Glutamatergic neuron (in vitro differentiated cells): ENCODE data around the gene CPNE6. TPM values are rescaled to one million over a fixed set of nuclear protein-coding genes. Genes with fewer than 3 reads are reported as not detected.

ENCODE experiments used
- DNase-seq: peaks from one replicate; pipeline ENCODE4 v3.0.0; 2022
- H3K27ac Mint-ChIP-seq: one replicate; pipeline ENCODE4 v1.8.0; 2020; ENCODE audit warnings: mild to moderate bottlenecking, mixed read lengths, inconsistent platforms; ENCODE audit not compliant: unreplicated experiment
- H3K27me3 Mint-ChIP-seq: one replicate; pipeline ENCODE4 v1.8.0; 2020; ENCODE audit warnings: mild to moderate bottlenecking, moderate library complexity, mixed read lengths, inconsistent platforms; ENCODE audit not compliant: unreplicated experiment
- H3K36me3 Mint-ChIP-seq: one replicate; pipeline ENCODE4 v1.8.0; 2020; ENCODE audit warnings: mild to moderate bottlenecking, mixed read lengths, inconsistent platforms; ENCODE audit not compliant: unreplicated experiment
- H3K4me1 Mint-ChIP-seq: one replicate; pipeline ENCODE4 v1.8.0; 2020; ENCODE audit warnings: mild to moderate bottlenecking, low read depth, mixed read lengths, inconsistent platforms; ENCODE audit not compliant: unreplicated experiment
- H3K4me3 Mint-ChIP-seq: one replicate; pipeline ENCODE4 v1.8.0; 2020; ENCODE audit warnings: mild to moderate bottlenecking, mixed read lengths, inconsistent platforms; ENCODE audit not compliant: unreplicated experiment
- H3K9me3 Mint-ChIP-seq: one replicate; pipeline ENCODE4 v1.8.0; 2020; ENCODE audit warnings: mild to moderate bottlenecking, moderate library complexity, mixed read lengths, inconsistent platforms; ENCODE audit not compliant: unreplicated experiment
- CTCF ChIP-seq: fragments of 200-600 bp; sonication (generic); IDR thresholded peaks from one replicate; pipeline ENCODE4 v1.5.0; 2021; ENCODE audit not compliant: partially characterized antibody, unreplicated experiment
- total RNA-seq: library from RNA; stranded (reverse); fragmentation: NEBNext Ultra II Directional; extraction: Animal tissue kit (Norgen Biotek cat#: 25700); gene quantifications from one replicate; pipeline ENCODE4 v1.2.1, GENCODE V29; 2021; ENCODE audit not compliant: unreplicated experiment

The CPNE6 gene
- total RNA-seq, 1 donor from 2014 or later, result 0.44 TPM

- peaks cover 19% of the 10 kb centered on the region for H3K4me1 Mint-ChIP-seq
- H3K27ac Mint-ChIP-seq, result no peak overlapping the region
- no peaks in the 10 kb centered on the region for H3K9me3 Mint-ChIP-seq
- TF ChIP-seq CTCF, result no peak
- peaks cover 3% of the 10 kb centered on the region for H3K36me3 Mint-ChIP-seq
- peaks cover 27% of the 10 kb centered on the region for H3K27me3 Mint-ChIP-seq
- no peak overlapping the region for H3K4me3 Mint-ChIP-seq
- DNase-seq, result no peak
These were observed 9.0 kb upstream of the CPNE6 start for GRCh38 chr14:24062216-24062980.

DNA sequence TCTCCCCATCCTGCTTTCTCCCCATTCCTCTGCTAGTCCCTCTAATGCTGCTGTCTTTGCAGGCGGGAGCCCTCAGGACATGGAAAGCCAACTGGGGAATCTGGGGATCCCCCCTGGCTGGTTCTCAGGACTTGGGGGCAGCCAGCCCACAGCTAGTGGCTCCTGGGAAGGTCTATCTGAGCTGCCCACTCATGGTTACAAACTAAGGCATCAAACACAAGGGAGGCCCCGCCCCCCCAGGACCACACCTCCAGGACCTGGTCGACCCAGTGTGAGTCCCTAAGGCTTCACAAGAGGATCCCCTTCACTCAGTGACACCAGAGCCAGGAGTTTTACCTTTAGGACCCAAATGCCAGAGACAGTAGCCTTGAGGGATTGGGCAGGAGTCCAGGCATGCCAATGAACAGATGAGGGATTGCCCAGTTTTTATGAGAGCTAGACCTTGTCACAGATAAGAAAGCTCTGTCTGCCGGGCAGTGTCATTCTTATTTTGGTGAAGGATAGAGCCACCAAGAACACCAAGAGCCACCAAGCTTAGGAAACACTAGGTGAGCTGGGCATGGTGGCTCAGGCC is 8.0 kb upstream of the CPNE6 start:
- H3K4me3 Mint-ChIP-seq, result no peak overlapping the region
- H3K4me1 Mint-ChIP-seq, result peaks cover 16% of the 10 kb centered on the region

GRCh38 chr14:24064091-24064795 is 7.1 kb upstream of the CPNE6 start:
- peak overlapping the region; percentile 44 for H3K4me3 Mint-ChIP-seq
- peaks cover 23% of the 10 kb centered on the region for H3K27me3 Mint-ChIP-seq
- no peaks in the 10 kb centered on the region for H3K9me3 Mint-ChIP-seq
- H3K4me1 Mint-ChIP-seq, result peaks cover 8% of the 10 kb centered on the region
- H3K27ac Mint-ChIP-seq, result peak overlapping the region; percentile 14
- no peak for TF ChIP-seq CTCF
- H3K36me3 Mint-ChIP-seq, result peaks cover 6% of the 10 kb centered on the region
- DNase-seq, result no peak

More for the DNA sequence above, 8.0 kb upstream of the CPNE6 start:
- Mint-ChIP-seq H3K9me3 (no peaks in the 10 kb centered on the region), H3K27ac (no peak overlapping the region), H3K36me3 (peaks cover 6% of the 10 kb centered on the region), H3K27me3 (peaks cover 25% of the 10 kb centered on the region)
- no peak for DNase-seq
- no peak for TF ChIP-seq CTCF

GRCh38 chr14:24064856-24065255 is 6.5 kb upstream of the CPNE6 start:
- Mint-ChIP-seq H3K4me1 (peaks cover 7% of the 10 kb centered on the region), H3K36me3 (peaks cover 6% of the 10 kb centered on the region), H3K27ac (peak overlapping the region; percentile 14), H3K9me3 (peaks cover 2% of the 10 kb centered on the region), H3K4me3 (no peak overlapping the region), H3K27me3 (peaks cover 21% of the 10 kb centered on the region)
- TF ChIP-seq CTCF, result no peak
- DNase-seq, result no peak
